ENCODE results near the gene PJA1. TPM values are rescaled to one million over a fixed set of nuclear protein-coding genes. Genes with fewer than 3 reads are reported as not detected.

Gene PJA1
- total RNA-seq, 1 donor from 2014 or later, result 23.6 TPM

- Histone ChIP-seq H3K4me1 (no peaks in the 10 kb centered on the region), H3K9me3 (no peaks in the 10 kb centered on the region), H3K4me3 (no peak overlapping the region), H3K36me3 (no peaks in the 10 kb centered on the region), H3K27me3 (no peaks in the 10 kb centered on the region), H3K27ac (no peak overlapping the region)
- DNase-seq, result no peak
- intact Hi-C loops (cut with DNase I), result no loop called here
- no peak for ATAC-seq
- TF ChIP-seq CTCF (IDR thresholded peaks at IDR 0.05), result no peak
These were observed 38.4 kb upstream of the PJA1 start for GRCh38 chrX:69203638-69204037.

GRCh38 chrX:69197690-69198089, 32.4 kb upstream of the PJA1 start:
- no peaks in the 10 kb centered on the region for H3K27me3 ChIP-seq
- no peak for TF ChIP-seq CTCF (IDR thresholded peaks at IDR 0.05)
- no peaks in the 10 kb centered on the region for H3K4me1 ChIP-seq
- H3K4me3 ChIP-seq, result no peak overlapping the region
- H3K36me3 ChIP-seq, result no peaks in the 10 kb centered on the region
- no peak overlapping the region for H3K27ac ChIP-seq
- DNase-seq (no peak), ATAC-seq (no peak)
- intact Hi-C loops (cut with DNase I), result no loop called here
- no peaks in the 10 kb centered on the region for H3K9me3 ChIP-seq

- H3K4me3 ChIP-seq, result no peak overlapping the region
- ATAC-seq (no peak), DNase-seq (no peak)
- H3K27ac ChIP-seq, result no peak overlapping the region
- H3K9me3 ChIP-seq, result no peaks in the 10 kb centered on the region
- H3K4me1 ChIP-seq, result no peaks in the 10 kb centered on the region
- H3K27me3 ChIP-seq, result no peaks in the 10 kb centered on the region
- no peaks in the 10 kb centered on the region for H3K36me3 ChIP-seq
- intact Hi-C loops (cut with DNase I), result no loop called here
- TF ChIP-seq CTCF (IDR thresholded peaks at IDR 0.05), result no peak
These were observed 31.4 kb upstream of the PJA1 start for GRCh38 chrX:69196666-69197065.

- intact Hi-C loops (cut with DNase I), result no loop called here
- DNase-seq, result no peak
- H3K27me3 ChIP-seq, result no peaks in the 10 kb centered on the region
These were observed 30.6 kb upstream of the PJA1 start for GRCh38 chrX:69195810-69196209.

GRCh38 chrX:69195192-69195591, 29.9 kb upstream of the PJA1 start:
- no peak overlapping the region for H3K4me3 ChIP-seq
- H3K36me3 ChIP-seq, result no peaks in the 10 kb centered on the region
- H3K4me1 ChIP-seq, result no peaks in the 10 kb centered on the region
- DNase-seq (no peak), ATAC-seq (no peak)
- intact Hi-C loops (cut with DNase I), result no loop called here
- no peak overlapping the region for H3K27ac ChIP-seq
- no peaks in the 10 kb centered on the region for H3K27me3 ChIP-seq
- TF ChIP-seq CTCF (IDR thresholded peaks at IDR 0.05), result no peak
- H3K9me3 ChIP-seq, result no peaks in the 10 kb centered on the region

More at GRCh38 chrX:69195810-69196209, 30.6 kb upstream of the PJA1 start:
- ATAC-seq, result no peak
- TF ChIP-seq CTCF (IDR thresholded peaks at IDR 0.05), result no peak
- H3K36me3 ChIP-seq, result no peaks in the 10 kb centered on the region
- no peak overlapping the region for H3K27ac ChIP-seq
- H3K4me1 ChIP-seq, result no peaks in the 10 kb centered on the region
- no peak overlapping the region for H3K4me3 ChIP-seq
- H3K9me3 ChIP-seq, result no peaks in the 10 kb centered on the region

GRCh38 chrX:69192603-69193002, 27.4 kb upstream of the PJA1 start:
- H3K27ac ChIP-seq, result no peak overlapping the region
- intact Hi-C loops (cut with DNase I), result no loop called here
- H3K4me1 ChIP-seq, result no peaks in the 10 kb centered on the region
- no peaks in the 10 kb centered on the region for H3K27me3 ChIP-seq
- H3K9me3 ChIP-seq, result no peaks in the 10 kb centered on the region
- H3K36me3 ChIP-seq, result no peaks in the 10 kb centered on the region
- ATAC-seq, result no peak
- no peak overlapping the region for H3K4me3 ChIP-seq
- TF ChIP-seq CTCF (IDR thresholded peaks at IDR 0.05), result no peak
- no peak for DNase-seq
